ENCODE data around the gene CROCC.

CROCC gene

DNA sequence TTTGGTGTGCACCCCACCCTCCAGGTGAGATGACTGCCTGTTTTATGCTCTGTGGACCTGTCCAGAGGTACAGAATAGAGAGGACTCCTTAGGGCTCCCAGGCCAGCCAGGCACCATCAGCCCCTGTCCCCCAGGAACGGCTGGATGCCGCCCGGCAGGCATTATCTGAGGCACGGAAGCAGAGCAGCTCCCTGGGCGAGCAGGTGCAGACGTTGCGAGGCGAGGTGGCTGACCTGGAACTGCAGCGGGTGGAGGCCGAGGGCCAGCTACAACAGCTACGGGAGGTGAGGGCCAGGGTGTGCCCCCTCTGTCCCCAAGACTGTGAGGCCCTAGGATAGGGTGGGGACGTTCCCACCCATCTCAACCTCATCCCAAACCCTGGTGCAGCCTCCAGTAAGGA, 47.9 kb downstream of the CROCC start:
- DNase-seq: no peak

DNA sequence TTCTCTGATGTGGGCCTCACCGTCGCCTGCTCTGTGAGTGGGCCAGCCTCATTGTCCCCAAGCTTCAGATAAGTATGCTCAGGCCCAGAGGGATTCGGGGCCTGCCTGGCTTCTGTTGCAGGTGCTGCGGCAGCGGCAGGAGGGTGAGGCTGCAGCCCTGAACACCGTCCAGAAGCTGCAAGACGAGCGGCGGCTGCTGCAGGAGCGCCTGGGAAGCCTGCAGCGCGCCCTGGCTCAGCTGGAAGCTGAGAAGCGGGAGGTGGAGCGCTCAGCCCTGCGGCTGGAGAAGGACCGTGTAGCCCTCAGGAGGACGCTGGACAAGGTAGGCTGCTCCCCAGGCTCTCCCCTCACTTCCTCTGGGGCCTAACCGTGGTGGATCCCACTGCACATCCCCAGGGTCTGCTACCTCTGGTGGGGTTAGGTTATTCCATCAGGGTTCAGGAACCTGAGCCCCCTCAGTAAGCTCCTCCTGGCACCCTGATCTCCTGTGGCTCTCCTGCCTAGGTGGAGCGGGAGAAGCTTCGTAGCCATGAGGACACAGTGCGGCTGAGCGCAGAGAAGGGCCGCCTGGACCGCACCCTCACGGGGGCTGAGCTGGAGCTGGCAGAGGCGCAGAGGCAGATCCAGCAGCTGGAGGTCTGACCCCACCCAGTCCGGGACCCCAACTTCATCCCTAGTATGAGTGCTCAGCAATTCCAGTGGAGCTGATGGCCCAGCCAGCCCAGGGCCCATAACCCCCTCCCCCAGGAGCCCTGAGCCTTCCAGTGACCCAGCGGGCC, 48.6 kb downstream of the CROCC start:
- DNase-seq: no peak

DNA sequence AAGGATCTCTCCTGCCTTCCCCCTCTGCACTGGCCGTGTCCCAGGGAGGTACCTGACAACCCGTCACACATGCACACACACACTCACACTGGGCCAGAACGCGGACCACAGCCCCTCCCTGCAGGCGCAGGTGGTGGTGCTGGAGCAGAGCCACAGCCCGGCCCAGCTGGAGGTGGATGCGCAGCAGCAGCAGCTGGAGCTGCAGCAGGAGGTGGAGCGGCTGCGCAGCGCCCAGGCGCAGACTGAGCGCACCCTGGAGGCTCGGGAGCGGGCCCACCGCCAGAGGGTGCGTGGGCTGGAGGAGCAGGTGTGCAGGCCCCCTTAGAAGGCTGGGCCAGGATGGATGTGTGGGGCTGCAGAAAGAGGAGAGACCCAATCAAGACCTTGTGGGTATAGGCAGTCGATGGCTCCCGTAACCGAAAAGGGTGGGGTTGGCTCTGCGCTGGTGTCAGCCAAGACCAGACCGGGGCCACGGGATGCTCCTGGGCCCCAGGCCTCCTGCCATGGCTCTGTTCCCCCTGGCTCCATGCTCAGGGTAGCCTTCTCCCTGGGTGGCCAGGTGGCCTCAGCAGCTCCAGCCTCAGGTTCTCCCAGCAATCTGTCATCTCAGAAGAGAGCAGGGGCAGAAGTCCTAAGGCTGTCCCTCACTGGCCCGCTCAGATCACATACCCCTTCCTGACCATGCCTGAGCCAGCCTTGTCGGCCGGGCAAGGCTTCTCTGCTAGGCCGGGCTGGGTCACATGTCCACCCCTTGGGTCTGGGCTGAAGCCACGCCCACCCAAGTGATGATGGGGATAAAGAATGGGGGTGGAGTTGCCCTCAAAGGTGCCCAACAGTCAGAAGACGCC, 49.8 kb downstream of the CROCC start:
- DNase-seq: no peak

DNA sequence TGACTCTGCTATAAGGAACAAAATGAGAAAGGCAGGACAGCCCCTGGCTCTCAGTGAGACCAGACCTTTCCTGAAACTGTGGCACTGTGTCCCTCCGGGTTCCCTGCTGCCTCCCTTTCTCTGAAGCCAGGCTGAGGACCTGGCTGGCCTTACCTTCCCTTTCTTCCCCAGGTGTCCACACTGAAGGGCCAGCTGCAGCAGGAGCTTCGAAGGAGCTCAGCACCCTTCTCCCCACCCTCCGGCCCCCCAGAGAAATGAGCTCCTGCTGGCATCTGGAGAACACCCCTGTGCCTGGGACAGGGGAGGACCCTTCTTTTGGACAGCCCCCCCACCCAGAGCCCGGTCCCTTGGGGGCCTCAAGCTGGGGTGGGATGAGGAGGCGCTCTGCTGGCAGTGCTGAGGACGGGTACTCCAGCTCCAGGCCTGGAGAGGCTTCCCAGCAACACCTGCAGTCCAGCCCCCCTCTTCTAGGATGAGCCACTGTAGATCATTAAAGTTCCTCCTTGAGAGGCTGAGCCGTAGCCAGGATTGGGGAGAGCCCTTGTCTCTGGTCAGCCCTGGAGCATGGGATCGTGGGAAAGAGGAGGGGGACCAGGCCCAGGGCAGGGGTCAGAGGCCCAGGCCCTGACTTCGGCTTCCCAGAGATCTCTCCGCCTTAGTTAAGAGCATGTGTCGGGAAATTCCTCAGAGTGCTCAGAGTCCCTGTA, 50.6 kb downstream of the CROCC start:
- no peak for DNase-seq

DNA sequence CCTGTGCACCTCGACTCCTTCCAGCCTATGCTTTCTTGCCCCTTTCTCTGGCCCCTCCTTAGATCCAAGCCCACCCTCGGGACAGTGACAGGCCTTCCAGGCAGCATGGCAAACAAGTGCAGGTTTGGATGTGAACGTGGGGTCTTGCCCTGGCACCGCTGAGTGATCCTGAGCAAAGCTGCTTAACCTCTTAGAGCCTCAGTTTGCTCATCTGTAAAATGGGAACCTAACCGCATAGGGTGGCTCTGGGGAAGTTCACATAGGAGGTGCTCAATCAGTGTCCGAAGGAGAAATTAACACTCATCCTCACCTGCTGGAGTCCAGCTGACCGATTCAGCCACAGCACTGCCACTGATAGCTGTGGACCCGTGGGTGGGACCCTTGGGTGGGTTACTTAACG, 51.5 kb downstream of the CROCC start:
- DNase-seq: no peak

DNA sequence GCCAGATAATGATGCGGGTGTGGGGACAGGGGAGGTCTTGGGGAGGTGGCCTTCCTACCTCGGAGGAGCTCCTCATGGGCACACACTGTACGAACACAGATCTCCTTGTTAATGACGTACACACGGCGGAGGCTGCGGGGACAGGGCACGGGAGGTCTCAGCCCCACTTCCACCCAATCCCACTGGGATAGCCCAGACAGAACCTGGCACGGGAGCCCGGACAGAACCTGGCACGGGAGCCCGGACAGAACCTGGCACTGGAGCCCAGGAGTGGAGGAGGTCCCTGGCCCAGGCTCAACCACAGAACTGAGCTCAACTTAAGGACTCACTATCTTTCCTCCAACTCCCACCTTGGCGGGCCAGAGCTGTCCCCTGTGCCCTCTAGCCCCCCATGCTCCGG, 53.5 kb downstream of the CROCC start:
- DNase-seq: no peak

DNA sequence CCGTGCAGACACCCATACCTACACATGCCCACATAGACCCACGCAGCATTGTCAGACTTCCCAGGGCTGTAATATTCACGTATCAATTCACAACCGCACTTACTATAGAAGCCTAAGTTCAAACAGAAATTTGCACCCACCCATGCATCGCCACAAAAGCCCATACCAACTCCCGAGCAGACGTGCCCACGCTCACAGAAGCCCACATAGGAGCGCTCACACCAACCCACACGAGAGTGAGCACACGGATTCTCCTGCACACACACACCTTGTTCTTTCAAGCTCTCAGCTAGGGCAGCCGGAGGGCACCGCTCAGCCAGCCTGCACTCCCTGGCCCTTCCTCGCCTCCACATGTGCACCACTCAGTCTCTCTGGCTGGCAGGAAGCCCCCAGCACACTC, 54.1 kb downstream of the CROCC start:
- DNase-seq: no peak

DNA sequence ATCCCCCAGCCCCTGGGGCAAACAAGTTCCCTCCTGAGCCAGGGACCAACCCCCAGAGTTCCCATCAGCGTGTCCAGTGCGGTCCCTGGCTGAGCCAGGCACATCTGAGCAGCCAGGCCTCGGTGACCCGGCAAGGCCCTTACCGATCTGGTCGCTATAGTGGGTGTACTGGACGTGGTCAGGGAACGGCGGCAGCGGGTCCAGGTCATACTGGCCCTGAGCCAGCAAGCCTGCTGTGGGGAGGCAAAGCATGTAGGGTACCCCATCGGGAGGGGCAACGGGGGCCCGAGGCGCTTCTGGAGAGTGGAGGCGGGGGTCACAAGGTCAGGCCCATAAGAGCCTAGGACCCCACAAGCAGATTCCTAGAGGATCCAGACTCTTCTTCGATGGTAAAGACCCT, 55.2 kb downstream of the CROCC start:
- no peak for DNase-seq

DNA sequence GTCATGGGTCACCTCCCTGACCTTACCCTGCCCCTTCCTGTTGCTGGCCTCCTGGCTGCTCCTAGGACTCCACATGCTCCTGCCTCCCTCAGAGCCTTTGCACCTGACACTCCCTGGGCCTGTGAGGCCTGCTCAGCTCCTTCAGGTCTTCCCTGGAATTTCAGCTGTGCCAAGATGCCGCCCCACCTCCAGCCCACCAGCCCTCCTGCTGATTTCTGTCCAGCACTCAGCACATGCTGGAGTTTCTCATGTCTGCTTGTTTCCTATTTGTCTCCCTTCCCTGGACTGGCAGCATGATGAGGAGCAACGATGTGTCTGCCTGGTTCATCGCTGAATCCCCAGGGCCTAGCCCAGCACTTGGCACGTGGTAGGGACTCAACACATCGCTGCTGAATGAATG, 55.6 kb downstream of the CROCC start:
- DNase-seq: no peak

DNA sequence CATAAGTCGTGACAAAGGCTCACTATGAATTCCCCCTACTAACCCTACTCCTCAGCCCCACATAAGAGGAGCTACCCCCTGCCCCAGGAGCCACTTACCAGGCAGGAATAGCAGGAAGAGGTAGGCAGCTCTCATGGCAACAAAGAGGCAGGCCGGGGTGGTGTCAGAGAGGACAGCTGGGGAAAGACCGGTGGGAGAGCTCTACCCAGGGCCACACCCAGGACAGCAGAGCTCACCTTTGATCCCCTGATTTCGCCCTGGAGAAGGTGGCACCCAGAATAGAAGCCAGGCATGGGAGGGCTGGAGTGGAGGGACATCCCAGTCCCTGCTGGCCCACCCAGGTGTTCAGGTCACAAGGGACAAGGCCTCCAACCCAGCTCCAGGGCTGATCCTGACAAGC, 56.4 kb downstream of the CROCC start:
- DNase-seq: no peak

DNA sequence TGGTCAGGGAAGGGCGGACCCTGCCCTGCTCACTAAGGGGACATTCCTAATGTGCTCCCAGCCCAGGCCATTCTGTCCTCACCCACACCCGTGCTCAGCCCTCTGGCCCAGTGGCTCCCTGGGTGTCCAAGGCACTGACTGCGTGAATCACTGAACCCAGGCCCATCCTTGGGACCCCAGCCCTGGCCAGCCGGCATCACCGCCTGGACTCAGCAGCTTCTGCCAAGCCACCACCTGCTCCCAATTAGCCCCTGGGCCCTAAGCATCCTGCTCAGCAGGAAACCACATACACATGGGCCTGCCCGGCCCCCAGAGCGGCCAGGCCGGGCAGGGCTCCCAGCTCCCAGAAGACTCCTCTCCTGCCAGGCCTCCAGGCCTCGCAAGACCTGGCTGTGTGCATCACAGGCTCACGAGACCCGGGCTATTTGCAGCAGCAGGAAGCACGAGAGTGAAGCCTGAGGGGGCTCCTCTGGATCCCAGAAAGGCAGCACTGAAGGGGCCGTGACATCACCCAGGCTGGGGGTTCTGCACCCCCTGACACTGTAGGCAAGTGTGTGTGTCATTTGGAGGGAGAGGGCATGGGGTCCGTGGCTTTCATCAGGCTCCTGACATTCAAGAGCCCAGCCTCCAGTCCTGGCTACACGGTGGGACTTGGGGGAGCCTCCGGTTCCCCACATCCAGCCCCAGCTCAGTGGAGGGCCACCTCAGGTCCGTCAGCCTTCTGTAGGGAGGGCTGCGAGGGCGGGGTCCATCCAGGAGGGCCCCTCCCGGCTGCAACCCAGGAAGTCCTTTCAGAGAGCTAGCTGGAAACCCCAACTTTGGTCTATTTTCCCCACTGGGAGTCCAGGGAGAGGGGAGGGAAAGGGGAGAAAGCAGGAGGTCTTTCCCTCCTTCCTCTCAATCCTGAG, 57.1 kb downstream of the CROCC start:
- no peak for DNase-seq

DNA sequence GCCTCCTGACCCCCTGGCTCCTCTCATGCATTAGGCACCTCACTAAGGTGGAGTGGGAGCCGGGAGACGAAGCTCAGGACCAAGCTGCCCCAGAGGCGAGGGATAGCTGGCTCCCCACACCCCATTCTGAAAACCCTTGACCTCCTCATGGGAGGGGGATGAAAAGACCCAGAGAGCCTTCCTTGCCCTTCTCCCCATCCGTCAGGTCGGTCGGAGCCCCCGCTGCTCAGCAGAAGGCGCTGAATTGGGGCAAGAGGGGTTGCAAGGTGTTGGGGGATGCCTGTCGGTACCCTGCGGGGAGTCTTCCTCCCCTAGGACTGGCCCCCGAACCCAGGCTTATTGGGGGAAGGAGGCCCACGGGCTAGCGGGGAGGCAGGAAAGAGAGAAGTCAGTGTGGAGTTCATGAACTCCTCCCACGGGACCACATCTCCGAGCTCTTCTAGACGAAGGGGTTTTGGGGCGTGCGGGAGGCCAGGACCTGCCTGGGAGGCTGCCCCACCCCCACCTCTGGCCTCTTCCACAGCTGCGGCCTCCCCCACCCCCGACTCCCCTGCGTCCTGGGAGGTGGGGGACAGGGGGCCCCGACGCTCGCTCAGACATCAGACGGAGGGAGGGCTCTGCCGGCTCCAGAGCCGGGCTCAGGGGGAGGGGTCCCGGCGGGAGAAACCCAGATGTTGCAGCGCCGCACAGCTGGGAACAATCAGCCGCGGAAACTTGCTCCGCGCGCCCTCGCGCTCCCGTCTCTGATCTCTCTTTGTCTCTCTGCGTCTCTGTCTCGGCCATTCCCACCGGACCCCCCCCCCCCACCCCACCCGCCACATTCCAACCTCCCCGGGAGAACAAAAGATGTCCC, 58.0 kb downstream of the CROCC start:
- DNase-seq: no peak

DNA sequence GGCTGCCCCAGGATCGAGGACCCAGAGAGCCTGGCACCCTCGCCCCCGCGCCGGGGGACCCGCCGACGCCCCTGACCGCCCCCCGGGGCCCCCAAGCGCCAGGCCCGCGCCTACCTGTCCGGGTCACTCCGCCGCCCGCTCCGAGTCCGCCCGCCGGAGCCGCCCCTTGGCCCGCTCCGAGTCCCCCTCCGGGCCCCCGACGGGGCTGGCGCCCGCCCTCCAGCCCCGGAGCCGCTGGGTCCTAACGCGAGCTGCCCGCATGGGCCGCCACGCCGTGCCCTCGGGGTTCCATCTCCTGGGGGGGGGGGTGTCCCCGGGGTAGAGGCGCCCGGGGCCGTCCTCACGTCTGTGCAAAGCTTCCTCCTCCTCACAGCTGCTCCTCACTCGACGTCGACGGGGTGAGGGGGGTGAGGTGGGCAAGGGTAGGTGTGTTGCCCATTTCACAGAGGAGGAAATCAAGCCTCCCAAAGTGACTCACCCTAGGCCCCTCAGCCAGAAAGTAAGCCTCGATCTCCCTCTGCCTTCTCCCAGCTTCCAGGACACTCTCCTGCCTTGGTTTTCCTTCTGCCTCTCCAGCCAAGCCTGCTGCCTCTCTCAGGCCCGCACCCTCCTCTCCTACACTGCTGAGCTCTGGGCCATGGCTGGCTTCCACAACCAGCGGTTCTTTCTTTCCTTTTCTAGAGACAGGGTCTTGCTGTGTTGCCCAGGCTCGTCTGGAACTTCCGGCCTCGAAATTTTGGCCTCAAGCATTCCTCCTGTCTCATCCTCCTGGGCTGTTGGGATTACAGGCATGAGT, 58.9 kb downstream of the CROCC start, which contains the start of gene MFAP2:
MFAP2 (minus strand) TSS at position 148 of the 796 bp plus-strand sequence. CDS start 2,347 bp downstream, outside the sequence.
- no peak for DNase-seq

DNA sequence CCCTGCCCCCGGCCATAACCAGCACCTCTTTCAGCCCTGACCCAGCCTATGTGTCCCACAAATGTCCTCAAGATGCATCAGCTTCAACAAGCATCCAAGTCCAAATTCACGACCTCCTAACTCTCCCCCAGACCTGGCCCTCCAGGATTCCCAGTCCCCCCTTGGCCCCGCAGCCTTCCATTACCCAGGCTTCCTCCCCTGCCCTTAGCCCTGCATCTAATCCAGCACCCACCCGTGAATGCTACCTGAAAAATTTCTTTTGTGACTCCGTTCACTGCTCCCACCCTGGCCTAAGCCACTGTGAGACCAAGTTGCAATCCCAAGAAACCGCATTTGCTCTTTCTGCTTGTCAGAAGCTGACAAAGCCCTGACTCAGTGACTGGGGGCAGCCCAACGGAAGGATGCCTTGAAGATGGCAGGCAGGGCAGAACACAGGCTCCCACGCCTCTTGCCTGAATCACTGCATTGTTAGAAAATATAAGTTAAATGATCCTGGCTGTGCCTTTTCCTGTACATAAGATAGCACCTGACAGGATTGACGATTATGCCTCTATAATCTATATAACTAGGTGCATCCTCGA, 59.6 kb downstream of the CROCC start:
- DNase-seq: no peak

DNA sequence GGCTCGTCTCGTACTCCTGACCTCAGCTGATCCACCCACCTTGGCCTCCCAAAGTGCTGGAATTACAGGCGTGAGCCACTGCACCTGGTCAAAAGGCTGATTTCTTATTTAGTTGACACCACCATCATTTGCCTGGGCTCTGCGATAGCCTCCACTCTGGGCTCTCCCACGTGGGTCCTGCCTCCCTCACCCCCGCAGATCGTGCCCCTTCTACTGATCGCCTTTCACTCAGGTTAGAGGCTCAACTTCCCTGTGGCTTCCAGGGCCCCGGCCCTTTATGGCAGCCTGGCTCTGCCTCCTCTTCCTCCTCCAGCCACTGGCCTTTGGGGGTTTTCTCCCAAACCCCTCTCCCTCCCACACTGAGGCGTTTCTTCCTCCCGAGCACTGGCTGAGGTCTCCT, 61.2 kb downstream of the CROCC start:
- DNase-seq: no peak

DNA sequence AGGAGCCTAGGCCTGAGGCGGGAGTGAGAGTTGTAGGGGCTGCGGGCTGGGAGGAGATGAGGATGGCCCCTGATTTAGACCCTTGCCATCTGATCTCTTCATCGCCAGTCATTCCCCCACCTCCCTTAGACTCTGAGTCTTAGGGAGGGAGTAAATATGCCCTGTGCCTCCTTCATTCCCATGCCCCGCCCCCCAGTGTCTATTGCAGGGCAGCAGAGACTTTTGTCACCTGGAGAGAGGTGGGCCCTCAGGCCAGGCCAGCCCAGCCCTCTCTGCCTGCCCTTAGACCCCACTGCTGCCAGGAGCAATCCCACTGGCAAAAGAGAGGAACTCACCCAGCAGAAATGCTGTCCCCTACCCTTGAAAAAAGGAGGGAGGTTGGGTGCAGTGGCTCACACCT, 61.9 kb downstream of the CROCC start:
- DNase-seq: no peak

DNA sequence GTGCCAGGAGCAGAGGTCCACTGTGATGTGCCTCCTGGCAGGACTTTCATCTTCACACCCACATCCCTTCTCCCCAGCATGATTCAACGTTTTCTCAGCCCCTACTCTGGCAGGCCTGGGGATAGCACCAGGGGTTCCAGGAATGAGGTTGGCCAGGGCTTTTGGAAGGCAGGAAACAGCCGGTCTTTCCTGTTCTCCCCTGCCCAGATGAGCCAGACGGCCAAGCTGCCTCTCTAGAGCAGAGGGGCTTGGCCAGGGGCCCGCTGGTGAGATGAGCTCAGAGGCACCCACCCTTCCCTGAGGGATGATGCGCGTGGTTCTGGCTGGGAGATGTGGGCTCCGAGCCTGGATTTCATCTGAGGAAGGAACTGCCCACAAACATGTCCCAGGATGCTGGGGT, 63.0 kb downstream of the CROCC start:
- no peak for DNase-seq

DNA sequence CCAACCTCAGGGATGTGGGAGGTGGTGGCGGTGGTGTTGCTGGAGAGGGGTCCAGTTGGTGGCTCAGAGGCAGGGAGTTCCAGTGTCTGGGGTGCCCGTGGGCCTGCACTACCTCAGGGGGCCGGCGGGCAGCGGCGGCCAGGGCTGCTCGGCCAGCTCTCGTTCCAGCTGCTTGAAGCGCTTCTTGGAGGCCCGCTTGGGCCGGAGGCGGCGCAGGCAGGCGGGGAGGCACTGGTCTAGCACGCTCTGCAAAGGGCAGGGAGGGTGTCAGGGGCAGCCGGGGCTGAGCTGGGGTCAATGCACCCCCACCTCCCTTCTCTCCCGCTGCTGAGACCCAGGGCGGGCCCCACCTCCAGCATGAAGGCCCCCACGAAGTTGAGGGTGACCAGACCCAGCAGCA, 64.4 kb downstream of the CROCC start:
- no peak for DNase-seq

DNA sequence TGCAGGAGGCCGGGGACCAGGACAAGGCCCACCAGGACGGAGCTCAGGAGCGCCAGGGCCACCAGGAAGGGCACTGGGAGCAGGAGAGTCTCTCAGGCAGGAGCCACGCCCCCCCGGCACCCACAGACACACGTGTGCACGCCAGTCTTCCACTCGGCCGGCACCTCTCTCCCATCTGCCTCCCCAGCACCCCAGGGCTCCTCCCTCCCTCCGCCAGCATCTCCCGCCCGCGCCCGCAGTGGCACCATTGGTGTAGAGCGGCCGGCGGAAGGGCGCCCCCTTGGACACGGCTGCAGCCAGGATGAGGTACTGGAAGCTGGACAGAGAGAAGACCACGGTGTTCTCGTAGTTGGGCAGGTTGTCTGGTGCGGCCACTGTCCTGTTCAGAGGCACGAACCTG, 64.8 kb downstream of the CROCC start:
- no peak for DNase-seq

DNA sequence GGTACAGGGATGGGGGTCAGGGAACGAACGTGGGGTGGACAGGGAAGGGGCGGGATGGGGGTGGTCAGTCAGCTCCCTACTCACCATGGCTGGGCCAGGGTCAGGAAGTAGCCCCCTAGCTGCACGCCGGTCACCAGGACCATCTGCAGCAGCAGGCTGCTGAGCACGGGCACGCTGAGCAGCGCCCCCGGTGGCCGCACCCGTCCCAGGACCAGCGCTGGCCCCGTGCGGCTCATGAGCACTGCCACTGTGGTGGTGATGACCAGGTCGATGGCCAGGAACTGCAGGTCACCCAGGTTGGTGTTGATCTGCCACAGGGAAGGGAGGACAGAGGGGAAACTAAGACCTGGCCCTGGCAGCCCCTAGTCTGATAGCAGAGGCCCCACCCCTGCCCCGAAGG, 65.2 kb downstream of the CROCC start:
- DNase-seq: no peak
